IMR-90 (cell line): ENCODE measurements around the gene RAD21L1. TPM values are rescaled to one million over a fixed set of nuclear protein-coding genes. Genes with fewer than 3 reads are reported as not detected.

Experiments used
- ATAC-seq: fragments of 200-7000 bp; cut with Tn5 transposase; 2 replicates; pipeline ENCODE4 v1.9.1; 2020; ENCODE audit warnings: low read depth, mild to moderate bottlenecking, moderate library complexity
- BruUV-seq: library from RNA; stranded (reverse); fragments of 400-500 nt; replicated peaks from 2 replicates; lab custom pipeline; 2021; lab: Mats Ljungman, UMichigan
- CTCF ChIA-PET: fragments of 300-600 bp; formaldehyde crosslinking; extraction: SDS; loops from one replicate; lab custom pipeline; 2021; ENCODE audit warnings: antibody characterized with exemption; lab: Yijun Ruan, JAX
- POLR2A ChIA-PET: fragments of 300-600 bp; sonication (Branson Sonifier 250); formaldehyde crosslinking; loops from one replicate; lab custom pipeline; 2022; ENCODE audit warnings: antibody characterized with exemption; ENCODE audit not compliant: unreplicated experiment; lab: Charles Lee
- DNase-seq: peaks from one replicate; pipeline ENCODE4 v3.0.0; 2013
- H2AFZ ChIP-seq: replicated peaks from 2 replicates; pipeline ENCODE3; 2013; ENCODE audit warnings: low read length, mild to moderate bottlenecking; ENCODE audit not compliant: poor library complexity
- H2AK5ac ChIP-seq: 2 replicates; pipeline ENCODE4 v1.6.1; 2013; ENCODE audit warnings: low read depth, low read length, inconsistent platforms
- H2AK9ac ChIP-seq: replicated peaks from 2 replicates; pipeline ENCODE3; 2013; ENCODE audit warnings: mild to moderate bottlenecking, low read depth, low read length, moderate library complexity; ENCODE audit not compliant: poor library complexity
- H2BK120ac ChIP-seq: 2 replicates; pipeline ENCODE4 v1.6.1; 2013; ENCODE audit warnings: low read depth, low read length, inconsistent platforms
- H2BK15ac ChIP-seq: 3 replicates; pipeline ENCODE4 v1.6.1; 2013; ENCODE audit warnings: low read depth, low read length, inconsistent platforms
- H2BK20ac ChIP-seq: 2 replicates; pipeline ENCODE4 v1.6.1; 2013; ENCODE audit warnings: low read depth, mild to moderate bottlenecking, inconsistent platforms, low read length, moderate library complexity
- H2BK5ac ChIP-seq: 2 replicates; pipeline ENCODE4 v1.6.1; 2013; ENCODE audit warnings: mild to moderate bottlenecking, low read depth, low read length, inconsistent platforms; ENCODE audit not compliant: poor library complexity, severe bottlenecking
- H3K14ac ChIP-seq: replicated peaks from 2 replicates; pipeline ENCODE4 v1.6.1; 2013; ENCODE audit warnings: low read depth, low read length, inconsistent platforms
- H3K18ac ChIP-seq: 2 replicates; pipeline ENCODE4 v1.6.1; 2013; ENCODE audit warnings: low read depth, low read length, control low read depth
- H3K23ac ChIP-seq: 2 replicates; pipeline ENCODE4 v1.6.1; 2013; ENCODE audit warnings: low read depth, low read length, inconsistent platforms
- H3K27ac ChIP-seq: 2 replicates; pipeline ENCODE4 v1.5.1; 2013; ENCODE audit warnings: mild to moderate bottlenecking, control low read depth, low read length; ENCODE audit not compliant: insufficient read depth
- H3K27me3 ChIP-seq: 2 replicates; pipeline ENCODE4 v1.6.1; 2013; ENCODE audit warnings: low read length; ENCODE audit not compliant: control insufficient read depth, insufficient read depth
- H3K36me3 ChIP-seq: 2 replicates; pipeline ENCODE4 v1.6.1; 2013; ENCODE audit warnings: low read length, mixed read lengths; ENCODE audit not compliant: control insufficient read depth, insufficient read depth
- H3K4ac ChIP-seq: 2 replicates; pipeline ENCODE4 v1.6.1; 2013; ENCODE audit warnings: low read depth, low read length, inconsistent platforms
- H3K4me1 ChIP-seq: 2 replicates; pipeline ENCODE4 v1.6.1; 2013; ENCODE audit warnings: low read length, mixed read lengths; ENCODE audit not compliant: control insufficient read depth, insufficient read depth
- H3K4me2 ChIP-seq: 2 replicates; pipeline ENCODE4 v1.6.1; 2013; ENCODE audit warnings: low read depth, mild to moderate bottlenecking, control low read depth, low read length, moderate library complexity
- H3K4me3 ChIP-seq: 2 replicates; pipeline ENCODE4 v1.5.1; 2013; ENCODE audit warnings: low read depth, mild to moderate bottlenecking, control low read depth, low read length, moderate library complexity; ENCODE audit not compliant: insufficient read depth
- H3K56ac ChIP-seq: 2 replicates; pipeline ENCODE4 v1.6.1; 2013; ENCODE audit warnings: low read length, inconsistent platforms; ENCODE audit not compliant: insufficient read depth; ENCODE audit errors: extremely low read depth
- H3K79me1 ChIP-seq, 2 experiments: 2 replicates each; pipeline ENCODE4 v1.6.1; 2013; ENCODE audit warnings: low read length in 2 of 2, inconsistent platforms in 1 of 2, low read depth in 1 of 2
- H3K9ac ChIP-seq: 2 replicates; pipeline ENCODE4 v1.6.1; 2013; ENCODE audit warnings: low read depth, low read length, control low read depth
- H3K9me1 ChIP-seq: 2 replicates; pipeline ENCODE4 v1.6.1; 2013; ENCODE audit warnings: low read length, inconsistent platforms; ENCODE audit not compliant: insufficient read depth
- H3K9me3 ChIP-seq: 2 replicates; pipeline ENCODE4 v1.6.1; 2013; ENCODE audit warnings: low read length; ENCODE audit not compliant: control insufficient read depth, insufficient read depth
- H4K20me1 ChIP-seq: 2 replicates; pipeline ENCODE4 v1.6.1; 2013; ENCODE audit warnings: low read length, inconsistent platforms; ENCODE audit not compliant: insufficient read depth
- H4K5ac ChIP-seq: 2 replicates; pipeline ENCODE4 v1.6.1; 2013; ENCODE audit warnings: mild to moderate bottlenecking, low read depth, low read length, control low read depth
- H4K8ac ChIP-seq, 2 experiments: 2 replicates each; pipeline ENCODE4 v1.6.1; 2013; ENCODE audit warnings: low read depth in 2 of 2, low read length in 2 of 2, control low read depth in 1 of 2, inconsistent platforms in 1 of 2
- H4K91ac ChIP-seq: 2 replicates; pipeline ENCODE4 v1.6.1; 2013; ENCODE audit warnings: low read depth, low read length, inconsistent platforms; ENCODE audit not compliant: insufficient read depth
- BHLHE40 ChIP-seq: fragments of 150-350 bp; IDR thresholded peaks from 2 replicates; pipeline ENCODE4 v1.6.1; 2016; ENCODE audit warnings: mild to moderate bottlenecking, low read depth, low read length
- CEBPB ChIP-seq: IDR thresholded peaks from 2 replicates; pipeline ENCODE4 v1.6.1; 2012; ENCODE audit warnings: low read depth, low read length, improper control_type of control experiment
- CHD1 ChIP-seq: IDR thresholded peaks from 2 replicates; pipeline ENCODE4 v1.6.1; 2012; ENCODE audit warnings: low read depth, low read length, improper control_type of control experiment
- FOS ChIP-seq: fragments of 150-350 bp; IDR thresholded peaks from 2 replicates; pipeline ENCODE4 v1.6.1; 2016; ENCODE audit warnings: low read depth, low read length
- MAFK ChIP-seq: IDR thresholded peaks from 2 replicates; pipeline ENCODE4 v1.6.1; 2012; ENCODE audit warnings: low read depth, low read length, improper control_type of control experiment
- MAZ ChIP-seq: IDR thresholded peaks from 2 replicates; pipeline ENCODE4 v1.6.1; 2012; ENCODE audit warnings: low read depth, mild to moderate bottlenecking, low read length, improper control_type of control experiment, moderate library complexity, borderline replicate concordance
- MXI1 ChIP-seq: IDR thresholded peaks from 2 replicates; pipeline ENCODE4 v1.6.1; 2012; ENCODE audit warnings: low read depth, mild to moderate bottlenecking, low read length, moderate library complexity, borderline replicate concordance
- RAD21 ChIP-seq: IDR thresholded peaks from 2 replicates; pipeline ENCODE4 v1.6.1; 2012; ENCODE audit warnings: low read length, improper control_type of control experiment
- RCOR1 ChIP-seq: IDR thresholded peaks from 2 replicates; pipeline ENCODE4 v1.6.1; 2012; ENCODE audit warnings: mild to moderate bottlenecking, low read length, improper control_type of control experiment; ENCODE audit not compliant: insufficient replicate concordance
- RFX5 ChIP-seq: IDR thresholded peaks from 2 replicates; pipeline ENCODE4 v1.8.0; 2012; ENCODE audit warnings: low read depth, mild to moderate bottlenecking, low read length, moderate library complexity
- SMC3 ChIP-seq: fragments of 150-350 bp; IDR thresholded peaks from 2 replicates; pipeline ENCODE4 v1.6.1; 2016; ENCODE audit warnings: low read depth, mild to moderate bottlenecking, antibody characterized with exemption, low read length, moderate library complexity
- WGBS, 2 experiments: methylation state at CpG; one replicate each; pipeline versions ENCODE4 v1.1.5 to v1.1.7; 2013; ENCODE audit warnings: missing lambda C conversion rate in 2 of 2; ENCODE audit not compliant: insufficient read length in 1 of 2; ENCODE audit errors: extremely low coverage in 2 of 2; 5-methylcytosine and 5-hydroxymethylcytosine counted together
- dilution Hi-C: fragments of 300-500 bp; cut with HindIII; formaldehyde crosslinking; loops from one replicate; pipeline ENCODE4 v1.14.3; 2018; ENCODE audit warnings: low sequenced_read_pairs; ENCODE audit not compliant: unreplicated experiment
- in situ Hi-C: fragments of 300-500 bp; cut with MboI; formaldehyde crosslinking; loops from 3 replicates; pipeline ENCODE4 v1.14.3; 2019; ENCODE audit warnings: low sequenced_read_pairs, inconsistent platforms, mixed read lengths
- intact Hi-C: fragments of 100-400 bp; cut with micrococcal nuclease; formaldehyde crosslinking; loops from 2 replicates; pipeline ENCODE4 v1.10.0; 2022
- polyA plus RNA-seq, 3 experiments: library from polyadenylated mRNA; depleted of rRNA; stranded (reverse); fragments of >200 nt; gene quantifications; 2 replicates each; pipeline ENCODE4 v1.2.3, GENCODE V29; 2012; ENCODE audit warnings: low replicate concordance in 1 of 3
- total RNA-seq: library from RNA; depleted of rRNA; stranded (reverse); fragments of >200 nt; gene quantifications from 2 replicates; pipeline ENCODE4 v1.2.3, GENCODE V29; 2012
- TF ChIP-seq, protein P1 (sequence below): fragments of 150-350 bp; IDR thresholded peaks from 2 replicates; pipeline ENCODE4 v1.6.1; 2017; ENCODE audit warnings: mild to moderate bottlenecking, antibody characterized with exemption, low read length, low read depth
- TF ChIP-seq, protein P2 (sequence below): conservative IDR thresholded peaks from 2 replicates; pipeline ENCODE4 v1.5.1; 2012; ENCODE audit warnings: mild to moderate bottlenecking, low read depth, low read length, improper control_type of control experiment
- TF ChIP-seq, protein P3 (sequence below): fragments of 150-350 bp; IDR thresholded peaks from 2 replicates; pipeline ENCODE4 v1.6.1; 2016; ENCODE audit warnings: low read depth, mild to moderate bottlenecking, low read length, moderate library complexity, borderline replicate concordance

RAD21L1 gene
- total and polyA plus RNA-seq, 2 of the 4 experiments (the other 2 are of a cell fraction) = not detected

DNA sequence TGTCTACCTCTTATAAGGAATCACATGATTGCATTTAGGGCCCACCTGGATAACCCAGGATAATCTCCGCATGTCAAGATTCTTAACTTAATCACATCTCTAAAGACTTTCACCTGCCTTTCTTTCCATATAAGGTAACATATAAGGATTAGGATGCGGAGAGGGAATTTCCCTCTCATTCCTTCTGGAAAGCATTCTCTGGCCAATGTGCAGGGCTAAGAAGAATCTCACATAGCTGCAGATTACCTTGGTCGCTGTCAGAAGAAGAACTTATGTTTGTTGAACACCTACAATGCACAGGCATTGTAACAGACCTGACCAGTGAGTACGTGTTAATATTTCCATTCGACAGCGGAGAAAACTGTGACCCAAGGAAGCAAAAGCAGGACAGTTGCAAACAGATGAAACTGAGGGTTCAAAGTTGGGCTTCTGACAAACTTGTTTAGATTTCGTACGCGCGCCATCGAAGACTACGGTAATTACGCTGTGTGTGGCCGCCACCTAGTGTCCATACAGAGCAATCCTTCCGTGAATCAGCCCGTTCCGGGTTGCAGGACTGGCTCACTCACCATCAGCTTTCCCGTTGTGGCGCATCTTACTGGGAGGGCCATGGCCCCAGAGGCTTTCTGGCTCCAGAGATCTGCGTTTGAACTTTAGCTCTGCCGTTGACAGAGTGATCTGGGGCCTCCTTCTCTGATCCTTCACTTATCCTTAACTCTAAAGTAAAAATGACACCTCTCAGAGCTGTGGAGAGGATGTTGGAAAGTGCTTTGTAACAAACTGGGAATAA is 13.0 kb upstream of the RAD21L1 start:
- no peak overlapping the region for H2BK120ac ChIP-seq
- H4K8ac ChIP-seq = no peak overlapping the region
- H4K91ac ChIP-seq = no peak overlapping the region
- peak overlapping the region; percentile 71; the same call in 1 of the 2 replicates for H3K4me2 ChIP-seq
- H3K9me3 ChIP-seq = no peaks in the 10 kb centered on the region
- DNase-seq (peak; percentile 72), ATAC-seq (peak; percentile 99)
- in situ Hi-C loops = loop anchor here (10.0 kb wide), 1 partner anchor 398 kb away; no protein-coding TSS in a partner anchor
- no peaks in the 10 kb centered on the region for H3K79me1 ChIP-seq
- H2AFZ ChIP-seq = peak overlapping the region; percentile 84
- H2BK5ac ChIP-seq = no peak overlapping the region
- H3K23ac ChIP-seq = no peak overlapping the region
- ChIA-PET POLR2A (no interaction called here), CTCF (interaction anchor here (0.6 to 0.9 kb wide), 6 partner anchors 11 to 273 kb away, joined by 3 to 7 read pairs (median 4); partner anchors contain the start of gene NSFL1C)
- 0% methylated on average over 16 of the region's 21 CpGs; no CpG with 5 or more reads in 1 of the 2 experiments for WGBS, 2 experiments
- no peaks in the 10 kb centered on the region for H4K20me1 ChIP-seq
- H4K5ac ChIP-seq = no peak overlapping the region
- intact Hi-C loops = loop anchor here (5.0 to 10.0 kb wide), 3 partner anchors 106 to 256 kb away; partner anchors contain the start of gene FKBP1A
- no peak overlapping the region for H3K27ac ChIP-seq
- H3K56ac ChIP-seq = no peak overlapping the region
- no peak overlapping the region for H3K4ac ChIP-seq
- peaks cover 29% of the 10 kb centered on the region for H3K27me3 ChIP-seq
- BruUV-seq = no TSS peak
- H3K9ac ChIP-seq = no peak overlapping the region
- H2BK20ac ChIP-seq = no peak overlapping the region
- no peak overlapping the region for H2BK15ac ChIP-seq
- no peaks in the 10 kb centered on the region for H3K36me3 ChIP-seq
- no peaks in the 10 kb centered on the region for H3K9me1 ChIP-seq
- no peaks in the 10 kb centered on the region for H3K4me1 ChIP-seq
- dilution Hi-C loops = no loop called here
- no peak overlapping the region for H3K18ac ChIP-seq
- H2AK9ac ChIP-seq = no peak overlapping the region
- no peak overlapping the region for H2AK5ac ChIP-seq
- no peak overlapping the region for H3K4me3 ChIP-seq
- H3K14ac ChIP-seq = no peak overlapping the region
- no peak for TF ChIP-seq FOS
- TF ChIP-seq RFX5 = no peak
- TF ChIP-seq, protein P1, sequence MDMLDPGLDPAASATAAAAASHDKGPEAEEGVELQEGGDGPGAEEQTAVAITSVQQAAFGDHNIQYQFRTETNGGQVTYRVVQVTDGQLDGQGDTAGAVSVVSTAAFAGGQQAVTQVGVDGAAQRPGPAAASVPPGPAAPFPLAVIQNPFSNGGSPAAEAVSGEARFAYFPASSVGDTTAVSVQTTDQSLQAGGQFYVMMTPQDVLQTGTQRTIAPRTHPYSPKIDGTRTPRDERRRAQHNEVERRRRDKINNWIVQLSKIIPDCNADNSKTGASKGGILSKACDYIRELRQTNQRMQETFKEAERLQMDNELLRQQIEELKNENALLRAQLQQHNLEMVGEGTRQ = no peak
- TF ChIP-seq SMC3 = peak; percentile 54
- no peak for TF ChIP-seq MAZ
- no peak for TF ChIP-seq MXI1
- no peak for TF ChIP-seq BHLHE40
- TF ChIP-seq, protein P2, sequence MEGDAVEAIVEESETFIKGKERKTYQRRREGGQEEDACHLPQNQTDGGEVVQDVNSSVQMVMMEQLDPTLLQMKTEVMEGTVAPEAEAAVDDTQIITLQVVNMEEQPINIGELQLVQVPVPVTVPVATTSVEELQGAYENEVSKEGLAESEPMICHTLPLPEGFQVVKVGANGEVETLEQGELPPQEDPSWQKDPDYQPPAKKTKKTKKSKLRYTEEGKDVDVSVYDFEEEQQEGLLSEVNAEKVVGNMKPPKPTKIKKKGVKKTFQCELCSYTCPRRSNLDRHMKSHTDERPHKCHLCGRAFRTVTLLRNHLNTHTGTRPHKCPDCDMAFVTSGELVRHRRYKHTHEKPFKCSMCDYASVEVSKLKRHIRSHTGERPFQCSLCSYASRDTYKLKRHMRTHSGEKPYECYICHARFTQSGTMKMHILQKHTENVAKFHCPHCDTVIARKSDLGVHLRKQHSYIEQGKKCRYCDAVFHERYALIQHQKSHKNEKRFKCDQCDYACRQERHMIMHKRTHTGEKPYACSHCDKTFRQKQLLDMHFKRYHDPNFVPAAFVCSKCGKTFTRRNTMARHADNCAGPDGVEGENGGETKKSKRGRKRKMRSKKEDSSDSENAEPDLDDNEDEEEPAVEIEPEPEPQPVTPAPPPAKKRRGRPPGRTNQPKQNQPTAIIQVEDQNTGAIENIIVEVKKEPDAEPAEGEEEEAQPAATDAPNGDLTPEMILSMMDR = peak; percentile 77
- TF ChIP-seq MAFK = no peak
- TF ChIP-seq CEBPB = no peak
- peak; percentile 71 for TF ChIP-seq RAD21
- TF ChIP-seq, protein P3, sequence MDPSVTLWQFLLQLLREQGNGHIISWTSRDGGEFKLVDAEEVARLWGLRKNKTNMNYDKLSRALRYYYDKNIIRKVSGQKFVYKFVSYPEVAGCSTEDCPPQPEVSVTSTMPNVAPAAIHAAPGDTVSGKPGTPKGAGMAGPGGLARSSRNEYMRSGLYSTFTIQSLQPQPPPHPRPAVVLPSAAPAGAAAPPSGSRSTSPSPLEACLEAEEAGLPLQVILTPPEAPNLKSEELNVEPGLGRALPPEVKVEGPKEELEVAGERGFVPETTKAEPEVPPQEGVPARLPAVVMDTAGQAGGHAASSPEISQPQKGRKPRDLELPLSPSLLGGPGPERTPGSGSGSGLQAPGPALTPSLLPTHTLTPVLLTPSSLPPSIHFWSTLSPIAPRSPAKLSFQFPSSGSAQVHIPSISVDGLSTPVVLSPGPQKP = no peak
- no peak for TF ChIP-seq RCOR1
- no peak for TF ChIP-seq CHD1
